Spleen (tissue), 11 donors: Measurements from ENCODE around the gene LINGO1. TPM values are rescaled to one million over a fixed set of nuclear protein-coding genes. Genes with fewer than 3 reads are reported as not detected.

Source experiments
- DNase-seq: peaks from one replicate; pipeline ENCODE4 v3.0.0-alpha.2; 2020
- H3K27ac ChIP-seq, 8 donors: fragments of 200-600 bp; sonication (generic) in 7 of 8; 1 replicate in 4 of 8; 2 replicates in 4 of 8; pipeline versions ENCODE4 v1.5.0 to v1.8.0; 2016 to 2021; ENCODE audit warnings: inconsistent platforms in 4 of 8, mild to moderate bottlenecking in 4 of 8, moderate library complexity in 1 of 8
- H3K27me3 ChIP-seq, 7 donors: fragments of 200-600 bp; sonication (generic) in 6 of 7; replicated peaks in 1 of 7; 1 replicate in 4 of 7; 2 replicates in 3 of 7; pipeline versions ENCODE4 v1.5.0 to v1.8.0; 2016 to 2021; ENCODE audit warnings: inconsistent platforms in 3 of 7, mild to moderate bottlenecking in 1 of 7
- H3K36me3 ChIP-seq, 6 donors: fragments of 200-600 bp; sonication (generic) in 5 of 6; 1 replicate in 4 of 6; 2 replicates in 2 of 6; pipeline versions ENCODE4 v1.5.0 to v1.8.0; 2016 to 2021; ENCODE audit warnings: inconsistent platforms in 2 of 6
- H3K4me1 ChIP-seq, 6 donors: fragments of 200-600 bp; sonication (generic) in 5 of 6; 1 replicate in 3 of 6; 2 replicates in 3 of 6; pipeline versions ENCODE4 v1.5.0 to v1.8.0; 2016 to 2021; ENCODE audit warnings: inconsistent platforms in 3 of 6
- H3K4me3 ChIP-seq, 8 donors: fragments of 200-600 bp; sonication (generic) in 7 of 8; 1 replicate in 4 of 8; 2 replicates in 4 of 8; pipeline versions ENCODE4 v1.5.0 to v1.8.0; 2016 to 2021; ENCODE audit warnings: inconsistent platforms in 4 of 8, mild to moderate bottlenecking in 4 of 8, moderate library complexity in 2 of 8
- H3K9me3 ChIP-seq, 8 donors: fragments of 200-600 bp; sonication (generic) in 7 of 8; 1 replicate in 4 of 8; 2 replicates in 4 of 8; pipeline versions ENCODE4 v1.5.0 to v1.8.0; 2016 to 2021; ENCODE audit warnings: inconsistent platforms in 4 of 8
- POLR2A ChIP-seq, 3 donors: fragments of 450-650 bp; IDR thresholded peaks; one replicate each; pipeline ENCODE4 v1.5.1; 2017; ENCODE audit warnings: antibody characterized with exemption in 3 of 3, mild to moderate bottlenecking in 1 of 3
- POLR2AphosphoS5 ChIP-seq, 3 donors: sonication (generic); formaldehyde crosslinking; IDR thresholded peaks; one replicate each; pipeline ENCODE4 v1.5.1; 2017; ENCODE audit warnings: antibody characterized with exemption in 3 of 3
- WGBS, 5 donors: extraction: QIAGEN DNeasy Blood & Tissue Kit in 3 of 5; methylation state at CpG; one replicate each; pipeline versions ENCODE4 v1.1.5 to v1.1.7; 2013 to 2018; 5-methylcytosine and 5-hydroxymethylcytosine counted together
- intact Hi-C: fragments of 100-400 bp; cut with DNase I; formaldehyde crosslinking; loops from one replicate; pipeline ENCODE4 v1.15.0; 2023; ENCODE audit warnings: low total_unique reads
- polyA plus RNA-seq, 3 donors: library from polyadenylated mRNA; stranded (reverse); fragments of 200-250 nt; gene quantifications; one replicate each; pipeline ENCODE4 v1.2.1, GENCODE V29; 2013
- total RNA-seq, 7 donors: library from RNA; depleted of rRNA in 3 of 7; stranded (reverse); fragments of >200 nt in 3 of 7; fragmentation: NEBNext Ultra II Directional in 4 of 7; extraction: Animal tissue kit (Norgen Biotek cat#: 25700) in 4 of 7; gene quantifications; one replicate each; pipeline versions ENCODE4 v1.1.0 to v1.2.1, GENCODE V29; 2016 to 2021
- TF ChIP-seq, protein P1 (sequence below), 11 experiments: fragments of 200-600 bp in 7 of 11; fragments of 450-650 bp in 4 of 11; sonication (generic) in 4 of 11; IDR thresholded peaks in 8 of 11; conservative IDR thresholded peaks in 3 of 11; 1 replicate in 7 of 11; 2 replicates in 4 of 11; pipeline versions ENCODE4 v1.4.0 to v1.8.0; 2016 to 2021; ENCODE audit warnings: antibody characterized with exemption in 11 of 11, inconsistent platforms in 4 of 11, mild to moderate bottlenecking in 1 of 11
- donor health status: healthy with polysubstance abuse.
- donor health status: DM: no; HTN: no; CAD: no; lungs with moderate emphysema.
- donor health status: DM: no; HTN: no; CAD: no.
- donor health status: Bipolar disorder and iron deficiency.
- donor health status: healthy.
- donor health status: DM: no; HTN: no; CAD: no.
- donor health status: DM: yes; HTN: yes; CAD: no.

Gene LINGO1
- total and polyA plus RNA-seq, 10 donors = 0.46 to 7.3 (median 2.7) TPM

DNA sequence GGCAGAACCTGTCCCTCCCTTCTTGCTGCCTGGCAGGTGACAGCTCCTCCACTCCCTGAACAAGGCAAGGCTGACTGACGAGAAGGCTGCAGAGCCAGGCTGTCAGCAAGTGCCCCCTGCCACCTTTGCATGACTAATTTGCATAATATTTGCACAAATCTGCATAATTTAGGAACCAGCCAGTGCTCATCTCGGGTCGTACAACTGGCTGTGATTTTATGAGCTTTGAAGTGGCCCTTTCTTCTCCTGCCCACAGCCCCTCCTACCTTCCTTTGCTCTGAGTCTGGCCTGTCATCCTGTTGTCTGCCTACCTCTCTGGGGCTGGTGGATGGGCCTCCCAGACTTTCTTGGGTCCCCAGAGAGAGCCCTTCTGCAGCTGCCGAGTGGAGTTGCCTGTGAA, 58.9 kb downstream of the LINGO1 start:
- no peak for DNase-seq
- no peaks in the 10 kb centered on the region for H3K36me3 ChIP-seq
- H3K9me3 ChIP-seq = no peaks in the 10 kb centered on the region
- intact Hi-C loops = no loop called here
- H3K27me3 ChIP-seq = peaks cover 0 to 9% (median 0%) of the 10 kb centered on the region in 7 donors
- WGBS, 5 donors = 69 to 74% (median 71%) methylated on average over 4 of the region's 4 CpGs
- TF ChIP-seq, protein P1, sequence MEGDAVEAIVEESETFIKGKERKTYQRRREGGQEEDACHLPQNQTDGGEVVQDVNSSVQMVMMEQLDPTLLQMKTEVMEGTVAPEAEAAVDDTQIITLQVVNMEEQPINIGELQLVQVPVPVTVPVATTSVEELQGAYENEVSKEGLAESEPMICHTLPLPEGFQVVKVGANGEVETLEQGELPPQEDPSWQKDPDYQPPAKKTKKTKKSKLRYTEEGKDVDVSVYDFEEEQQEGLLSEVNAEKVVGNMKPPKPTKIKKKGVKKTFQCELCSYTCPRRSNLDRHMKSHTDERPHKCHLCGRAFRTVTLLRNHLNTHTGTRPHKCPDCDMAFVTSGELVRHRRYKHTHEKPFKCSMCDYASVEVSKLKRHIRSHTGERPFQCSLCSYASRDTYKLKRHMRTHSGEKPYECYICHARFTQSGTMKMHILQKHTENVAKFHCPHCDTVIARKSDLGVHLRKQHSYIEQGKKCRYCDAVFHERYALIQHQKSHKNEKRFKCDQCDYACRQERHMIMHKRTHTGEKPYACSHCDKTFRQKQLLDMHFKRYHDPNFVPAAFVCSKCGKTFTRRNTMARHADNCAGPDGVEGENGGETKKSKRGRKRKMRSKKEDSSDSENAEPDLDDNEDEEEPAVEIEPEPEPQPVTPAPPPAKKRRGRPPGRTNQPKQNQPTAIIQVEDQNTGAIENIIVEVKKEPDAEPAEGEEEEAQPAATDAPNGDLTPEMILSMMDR (IDR thresholded peaks at IDR 0.05 in 8 of 11, conservative IDR thresholded peaks at IDR 0.05 in 3 of 11) = no peak
- TF ChIP-seq POLR2A (IDR thresholded peaks at IDR 0.05) (no peak), POLR2AphosphoS5 (IDR thresholded peaks at IDR 0.05) (no peak)
- H3K4me1 ChIP-seq = peaks cover 0 to 12% (median 4%) of the 10 kb centered on the region in 6 donors
- no peak overlapping the region for H3K27ac ChIP-seq
- no peak overlapping the region for H3K4me3 ChIP-seq

DNA sequence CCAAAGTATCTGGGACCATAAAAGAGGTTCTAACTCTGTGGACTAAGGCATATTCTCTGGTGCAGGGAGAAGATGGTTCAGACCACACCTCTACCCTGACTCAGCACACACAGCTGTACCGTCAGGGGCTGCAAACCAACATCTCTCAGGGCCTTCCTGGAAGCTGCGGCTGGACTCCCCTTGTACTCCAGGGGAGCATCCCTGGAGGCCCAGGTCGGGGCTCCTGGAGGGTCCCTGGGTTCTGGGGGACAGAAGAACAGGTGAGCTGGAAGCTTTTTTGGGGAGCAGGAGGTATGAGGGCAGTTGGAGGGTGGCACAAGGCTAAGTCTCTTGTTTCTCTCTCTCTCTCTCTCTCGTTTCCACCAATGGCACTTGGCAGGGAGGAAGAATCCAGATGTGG, 60.5 kb downstream of the LINGO1 start:
- no peak overlapping the region for H3K4me3 ChIP-seq
- no peak overlapping the region for H3K27ac ChIP-seq
- H3K9me3 ChIP-seq = no peaks in the 10 kb centered on the region
- H3K36me3 ChIP-seq = no peaks in the 10 kb centered on the region
- WGBS, 5 donors = 73 to 81% (median 79%) methylated on average over 4 of the region's 4 CpGs
- TF ChIP-seq POLR2A (IDR thresholded peaks at IDR 0.05) (no peak), POLR2AphosphoS5 (IDR thresholded peaks at IDR 0.05) (no peak)
- TF ChIP-seq, protein P1 (IDR thresholded peaks at IDR 0.05 in 8 of 11, conservative IDR thresholded peaks at IDR 0.05 in 3 of 11) = no peak
- peaks cover 0 to 12% (median 4%) of the 10 kb centered on the region in 6 donors for H3K4me1 ChIP-seq
- DNase-seq = no peak
- peaks cover 0 to 9% (median 0%) of the 10 kb centered on the region in 7 donors for H3K27me3 ChIP-seq
- intact Hi-C loops = no loop called here

DNA sequence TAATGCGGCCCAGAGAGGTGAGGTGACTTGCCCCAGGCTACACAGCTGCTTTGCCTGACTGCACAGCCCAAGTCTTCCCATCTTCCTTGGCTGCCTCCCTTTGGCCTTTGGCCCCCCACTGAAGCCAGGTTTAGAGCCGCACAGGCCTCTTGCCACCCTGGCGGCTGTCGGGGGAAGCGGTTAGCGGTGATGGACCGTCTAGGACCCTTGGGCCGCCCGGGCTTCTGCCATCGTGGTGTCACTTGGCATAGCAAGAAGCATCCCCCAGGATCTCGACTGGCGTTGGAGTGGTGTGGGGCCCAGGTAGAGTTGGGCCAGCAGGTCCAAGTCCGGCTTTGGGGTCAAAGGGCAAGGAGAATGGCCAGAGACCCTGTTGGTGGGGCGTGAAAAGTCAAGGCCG, 61.0 kb downstream of the LINGO1 start:
- TF ChIP-seq POLR2A (IDR thresholded peaks at IDR 0.05) (no peak), POLR2AphosphoS5 (IDR thresholded peaks at IDR 0.05) (no peak)
- TF ChIP-seq, protein P1 (IDR thresholded peaks at IDR 0.05 in 8 of 11, conservative IDR thresholded peaks at IDR 0.05 in 3 of 11) = no peak
- Histone ChIP-seq H3K36me3 (no peaks in the 10 kb centered on the region), H3K4me3 (no peak overlapping the region), H3K4me1 (peaks cover 0 to 12% (median 4%) of the 10 kb centered on the region in 6 donors), H3K27me3 (peaks cover 0 to 9% (median 0%) of the 10 kb centered on the region in 7 donors), H3K27ac (no peak overlapping the region), H3K9me3 (no peaks in the 10 kb centered on the region)
- DNase-seq = no peak
- 84 to 96% (median 90%) methylated on average over 7 to 15 of the region's 15 CpGs for WGBS, 5 donors
- intact Hi-C loops = no loop called here

DNA sequence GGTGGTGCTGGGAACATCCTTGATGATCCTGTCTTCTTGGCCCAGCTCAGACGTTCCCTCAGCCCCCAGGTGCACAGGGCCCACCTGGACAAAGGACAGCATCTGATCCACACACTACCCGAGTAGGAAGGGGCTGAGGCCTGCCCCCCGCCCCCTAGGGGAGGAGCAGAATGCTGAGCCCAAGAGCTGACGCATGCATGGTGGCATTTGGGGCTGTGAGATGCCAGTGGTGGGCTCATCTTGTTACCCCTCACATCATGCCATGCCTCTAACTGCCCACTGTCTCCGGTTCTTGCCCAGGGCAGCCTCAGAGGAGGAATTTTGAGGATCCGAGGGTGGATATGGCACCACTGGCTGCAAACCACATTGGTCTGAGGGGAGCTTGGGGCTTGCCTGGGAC, 61.5 kb downstream of the LINGO1 start:
- DNase-seq = no peak
- Histone ChIP-seq H3K36me3 (no peaks in the 10 kb centered on the region), H3K9me3 (no peaks in the 10 kb centered on the region), H3K4me1 (peaks cover 0 to 12% (median 4%) of the 10 kb centered on the region in 6 donors), H3K27me3 (peaks cover 0 to 9% (median 0%) of the 10 kb centered on the region in 7 donors), H3K27ac (no peak overlapping the region), H3K4me3 (no peak overlapping the region)
- intact Hi-C loops = no loop called here
- WGBS, 5 donors = 87 to 90% (median 89%) methylated on average over 6 of the region's 6 CpGs
- TF ChIP-seq POLR2A (IDR thresholded peaks at IDR 0.05) (no peak), POLR2AphosphoS5 (IDR thresholded peaks at IDR 0.05) (no peak)
- TF ChIP-seq, protein P1 (IDR thresholded peaks at IDR 0.05 in 8 of 11, conservative IDR thresholded peaks at IDR 0.05 in 3 of 11) = no peak
